ENCODE data around the gene FBXO38.

Gene FBXO38

DNA sequence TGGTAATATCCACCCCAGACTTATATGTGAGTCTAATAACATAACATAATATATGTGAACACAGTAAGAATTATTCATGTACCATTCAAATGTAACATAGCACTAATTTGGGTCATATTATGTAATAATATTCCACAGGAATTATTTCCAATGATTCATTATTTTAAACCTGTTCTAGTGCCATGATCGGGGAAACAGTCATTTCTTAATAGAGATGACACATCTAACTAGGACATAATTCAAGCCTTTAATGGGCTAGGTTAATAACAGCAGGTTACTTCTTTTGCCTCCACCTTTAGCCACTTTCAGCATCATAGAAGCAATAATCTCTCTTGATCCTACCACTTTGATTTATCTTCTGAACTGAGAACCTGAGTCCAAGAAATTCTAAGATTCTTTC lies 36.1 kb upstream of the FBXO38 start:
- ChIA-PET POLR2A (no interaction called here), CTCF (interaction anchor here (0.7 to 1.3 kb wide), 2 partner anchors 27 to 1528 kb away, joined by 3 to 7 read pairs; no protein-coding TSS in a partner anchor)
- H3K9me3 ChIP-seq (ENCODE audit: control insufficient read depth, insufficient read depth, low read depth, low read length): no peaks in the 10 kb centered on the region; the same call in 1 of the 2 replicates
- no peaks in the 10 kb centered on the region for H3K36me3 ChIP-seq (ENCODE audit: control insufficient read depth in 2 of 2, insufficient read depth in 1 of 2, low read length in 2 of 2)
- no peak overlapping the region for H3K4me3 ChIP-seq (ENCODE audit: low read depth, low read length)
- no peak overlapping the region for H3K27ac ChIP-seq (ENCODE audit: extremely low read depth, low read depth, low read length)
- TF ChIP-seq ZNF580 (tag by site-specific recombination; IDR thresholded peaks at IDR 0.05) (no peak), WT1 (tag by site-specific recombination; IDR thresholded peaks at IDR 0.05) (no peak), RBAK (tag by site-specific recombination; IDR thresholded peaks at IDR 0.05) (no peak)
- no peaks in the 10 kb centered on the region for H3K4me1 ChIP-seq (ENCODE audit: control insufficient read depth, insufficient read depth, low read length)

- Histone ChIP-seq H3K36me3 (ENCODE audit: control insufficient read depth in 2 of 2, insufficient read depth in 1 of 2, low read length in 2 of 2) (no peaks in the 10 kb centered on the region), H3K9me3 (ENCODE audit: control insufficient read depth, insufficient read depth, low read depth, low read length) (no peaks in the 10 kb centered on the region; the same call in 1 of the 2 replicates), H3K4me1 (ENCODE audit: control insufficient read depth, insufficient read depth, low read length) (no peaks in the 10 kb centered on the region), H3K27ac (ENCODE audit: extremely low read depth, low read depth, low read length) (no peak overlapping the region), H3K4me3 (ENCODE audit: low read depth, low read length) (no peak overlapping the region)
- TF ChIP-seq ZNF514 (tag by site-specific recombination; IDR thresholded peaks at IDR 0.05) (no peak), ZNF629 (tag by site-specific recombination; IDR thresholded peaks at IDR 0.05) (no peak), KLF9 (tag by site-specific recombination; IDR thresholded peaks at IDR 0.05; ENCODE audit: low read depth) (no peak), ZEB2 (tag by site-specific recombination; IDR thresholded peaks at IDR 0.05) (no peak), PRDM1 (tag by site-specific recombination; IDR thresholded peaks at IDR 0.05) (no peak), ZNF23 (tag by site-specific recombination; IDR thresholded peaks at IDR 0.05; ENCODE audit: borderline replicate concordance) (no peak), ZNF211 (tag by site-specific recombination; IDR thresholded peaks at IDR 0.05; ENCODE audit: low read depth) (no peak), ZBTB17 (tag by site-specific recombination; IDR thresholded peaks at IDR 0.05) (no peak)
- ChIA-PET POLR2A (no interaction called here), CTCF (interaction anchor here (0.6 to 0.7 kb wide), 3 partner anchors 12 to 472 kb away, joined by 3 to 4 read pairs (median 3); no protein-coding TSS in a partner anchor)
Observed at GRCh38 chr5:148352696-148353095, 31.1 kb upstream of the FBXO38 start.

DNA sequence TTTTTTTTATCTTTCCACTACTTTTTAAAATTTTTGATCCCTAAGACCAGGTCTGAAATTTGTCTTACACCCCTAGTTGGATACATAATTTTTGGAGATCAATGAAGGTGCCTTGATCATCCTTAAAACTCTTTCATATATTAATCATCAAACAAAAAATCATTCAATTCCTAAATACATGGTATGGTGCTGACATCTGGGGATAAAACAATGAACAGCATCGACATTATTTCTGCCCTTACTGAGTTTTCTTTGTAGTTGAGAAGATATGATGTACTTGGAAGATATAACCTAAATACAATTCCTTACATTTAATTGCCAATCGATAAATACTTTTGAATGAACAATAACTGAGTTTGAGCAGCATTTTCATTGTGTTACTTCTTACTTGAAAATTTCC lies 30.1 kb upstream of the FBXO38 start:
- Histone ChIP-seq H3K4me1 (ENCODE audit: control insufficient read depth, insufficient read depth, low read length) (no peaks in the 10 kb centered on the region), H3K4me3 (ENCODE audit: low read depth, low read length) (no peak overlapping the region), H3K36me3 (ENCODE audit: control insufficient read depth in 2 of 2, insufficient read depth in 1 of 2, low read length in 2 of 2) (no peaks in the 10 kb centered on the region), H3K27ac (ENCODE audit: extremely low read depth, low read depth, low read length) (no peak overlapping the region), H3K9me3 (ENCODE audit: control insufficient read depth, insufficient read depth, low read depth, low read length) (no peaks in the 10 kb centered on the region; the same call in 1 of the 2 replicates)
- CTCF ChIA-PET: interaction anchor here (0.7 kb wide), 1 partner anchor 11 kb away, joined by 4 read pairs; no protein-coding TSS in a partner anchor
- POLR2A ChIA-PET: no interaction called here
- TF ChIP-seq, protein P1, sequence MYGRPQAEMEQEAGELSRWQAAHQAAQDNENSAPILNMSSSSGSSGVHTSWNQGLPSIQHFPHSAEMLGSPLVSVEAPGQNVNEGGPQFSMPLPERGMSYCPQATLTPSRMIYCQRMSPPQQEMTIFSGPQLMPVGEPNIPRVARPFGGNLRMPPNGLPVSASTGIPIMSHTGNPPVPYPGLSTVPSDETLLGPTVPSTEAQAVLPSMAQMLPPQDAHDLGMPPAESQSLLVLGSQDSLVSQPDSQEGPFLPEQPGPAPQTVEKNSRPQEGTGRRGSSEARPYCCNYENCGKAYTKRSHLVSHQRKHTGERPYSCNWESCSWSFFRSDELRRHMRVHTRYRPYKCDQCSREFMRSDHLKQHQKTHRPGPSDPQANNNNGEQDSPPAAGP (tag by site-specific recombination; IDR thresholded peaks at IDR 0.05): no peak
- TF ChIP-seq, protein P2, sequence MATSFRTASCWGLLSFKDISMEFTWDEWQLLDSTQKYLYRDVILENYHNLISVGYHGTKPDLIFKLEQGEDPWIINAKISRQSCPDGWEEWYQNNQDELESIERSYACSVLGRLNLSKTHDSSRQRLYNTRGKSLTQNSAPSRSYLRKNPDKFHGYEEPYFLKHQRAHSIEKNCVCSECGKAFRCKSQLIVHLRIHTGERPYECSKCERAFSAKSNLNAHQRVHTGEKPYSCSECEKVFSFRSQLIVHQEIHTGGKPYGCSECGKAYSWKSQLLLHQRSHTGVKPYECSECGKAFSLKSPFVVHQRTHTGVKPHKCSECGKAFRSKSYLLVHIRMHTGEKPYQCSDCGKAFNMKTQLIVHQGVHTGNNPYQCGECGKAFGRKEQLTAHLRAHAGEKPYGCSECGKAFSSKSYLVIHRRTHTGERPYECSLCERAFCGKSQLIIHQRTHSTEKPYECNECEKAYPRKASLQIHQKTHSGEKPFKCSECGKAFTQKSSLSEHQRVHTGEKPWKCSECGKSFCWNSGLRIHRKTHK (tag by site-specific recombination; IDR thresholded peaks at IDR 0.05): no peak
- TF ChIP-seq BCL11B (tag by site-specific recombination; IDR thresholded peaks at IDR 0.05; ENCODE audit: low read depth): no peak

- no peak overlapping the region for H3K4me3 ChIP-seq (ENCODE audit: low read depth, low read length)
- H3K9me3 ChIP-seq (ENCODE audit: control insufficient read depth, insufficient read depth, low read depth, low read length): no peaks in the 10 kb centered on the region
- H3K36me3 ChIP-seq (ENCODE audit: control insufficient read depth in 2 of 2, insufficient read depth in 1 of 2, low read length in 2 of 2): no peaks in the 10 kb centered on the region
- H3K4me1 ChIP-seq (ENCODE audit: control insufficient read depth, insufficient read depth, low read length): no peaks in the 10 kb centered on the region
- ChIA-PET POLR2A (no interaction called here), CTCF (interaction anchor here (0.6 to 2.0 kb wide), 5 partner anchors 10 to 1575 kb away, joined by 3 to 15 read pairs (median 4); no protein-coding TSS in a partner anchor)
- H3K27ac ChIP-seq (ENCODE audit: extremely low read depth, low read depth, low read length): no peak overlapping the region
- TF ChIP-seq ZBTB20 (tag by site-specific recombination; IDR thresholded peaks at IDR 0.05) (no peak), ZNF626 (tag by site-specific recombination; IDR thresholded peaks at IDR 0.05) (no peak), OSR2 (tag by site-specific recombination; IDR thresholded peaks at IDR 0.05) (no peak), PATZ1 (tag by site-specific recombination; IDR thresholded peaks at IDR 0.05) (no peak), ZNF529 (tag by site-specific recombination; IDR thresholded peaks at IDR 0.05; ENCODE audit: insufficient replicate concordance) (no peak), ZNF324 (tag by site-specific recombination; IDR thresholded peaks at IDR 0.05) (no peak), SETDB1 (IDR thresholded peaks at IDR 0.05; ENCODE audit: insufficient read length, low read length) (no peak)
- TF ChIP-seq, protein P3, sequence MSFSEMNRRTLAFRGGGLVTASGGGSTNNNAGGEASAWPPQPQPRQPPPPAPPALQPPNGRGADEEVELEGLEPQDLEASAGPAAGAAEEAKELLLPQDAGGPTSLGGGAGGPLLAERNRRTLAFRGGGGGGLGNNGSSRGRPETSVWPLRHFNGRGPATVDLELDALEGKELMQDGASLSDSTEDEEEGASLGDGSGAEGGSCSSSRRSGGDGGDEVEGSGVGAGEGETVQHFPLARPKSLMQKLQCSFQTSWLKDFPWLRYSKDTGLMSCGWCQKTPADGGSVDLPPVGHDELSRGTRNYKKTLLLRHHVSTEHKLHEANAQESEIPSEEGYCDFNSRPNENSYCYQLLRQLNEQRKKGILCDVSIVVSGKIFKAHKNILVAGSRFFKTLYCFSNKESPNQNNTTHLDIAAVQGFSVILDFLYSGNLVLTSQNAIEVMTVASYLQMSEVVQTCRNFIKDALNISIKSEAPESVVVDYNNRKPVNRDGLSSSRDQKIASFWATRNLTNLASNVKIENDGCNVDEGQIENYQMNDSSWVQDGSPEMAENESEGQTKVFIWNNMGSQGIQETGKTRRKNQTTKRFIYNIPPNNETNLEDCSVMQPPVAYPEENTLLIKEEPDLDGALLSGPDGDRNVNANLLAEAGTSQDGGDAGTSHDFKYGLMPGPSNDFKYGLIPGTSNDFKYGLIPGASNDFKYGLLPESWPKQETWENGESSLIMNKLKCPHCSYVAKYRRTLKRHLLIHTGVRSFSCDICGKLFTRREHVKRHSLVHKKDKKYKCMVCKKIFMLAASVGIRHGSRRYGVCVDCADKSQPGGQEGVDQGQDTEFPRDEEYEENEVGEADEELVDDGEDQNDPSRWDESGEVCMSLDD (tag by site-specific recombination; IDR thresholded peaks at IDR 0.05): no peak
Observed at GRCh38 chr5:148364343-148364742, 19.4 kb upstream of the FBXO38 start.
